Activated CD8-positive, alpha-beta memory T cell treated with anti-CD3 and anti-CD28 coated beads, Interleukin-2, amount 10 ng/mL, durations not matched to agents 7 days and 5 days (primary cell): ENCODE results near the gene LAMC3. TPM values are rescaled to one million over a fixed set of nuclear protein-coding genes. Genes with fewer than 3 reads are reported as not detected.

Source experiments
- ATAC-seq: fragments of 150-1000 bp; cut with Tn5 transposase; one replicate; pipeline ENCODE4 v1.10.0; 2021; ENCODE audit warnings: moderate library complexity
- CTCF ChIA-PET: fragments of 350-600 bp; sonication (Branson Sonifier 250); formaldehyde crosslinking; loops from one replicate; lab custom pipeline; 2021; ENCODE audit warnings: antibody characterized with exemption; lab: Charles Lee
- DNase-seq: peaks from one replicate; pipeline ENCODE4 v3.0.0-alpha.2; 2020
- H3K27ac Mint-ChIP-seq: one replicate; pipeline ENCODE4 v1.8.0; 2021; ENCODE audit warnings: mild to moderate bottlenecking, mixed read lengths
- H3K27me3 Mint-ChIP-seq: one replicate; pipeline ENCODE4 v1.8.0; 2021; ENCODE audit warnings: mixed read lengths
- H3K36me3 Mint-ChIP-seq: one replicate; pipeline ENCODE4 v1.8.0; 2021; ENCODE audit warnings: mild to moderate bottlenecking, mixed read lengths
- H3K4me1 Mint-ChIP-seq: one replicate; pipeline ENCODE4 v1.8.0; 2021; ENCODE audit warnings: mixed read lengths
- H3K4me3 Mint-ChIP-seq: one replicate; pipeline ENCODE4 v1.8.0; 2021; ENCODE audit warnings: mild to moderate bottlenecking, moderate library complexity, mixed read lengths
- H3K9me3 Mint-ChIP-seq: one replicate; pipeline ENCODE4 v1.8.0; 2022; ENCODE audit warnings: low read depth, mixed read lengths
- total RNA-seq, 2 experiments: library from RNA; stranded (reverse); gene quantifications; one replicate each; pipeline ENCODE4 v1.2.3, GENCODE V29; 2021

Gene LAMC3
- under 1 TPM in 1 of 2 experiments, not detected in 1; 0.06 TPM for total RNA-seq

- Mint-ChIP-seq H3K4me3 (no peak within 1 kb of the TSS), H3K9me3 (no peaks in the 10 kb centered on the region), H3K27me3 (peaks cover 40% of the 10 kb centered on the region), H3K4me1 (no peaks in the 10 kb centered on the region), H3K27ac (no peak within 1 kb of the TSS), H3K36me3 (no peaks in the 10 kb centered on the region)
- CTCF ChIA-PET, result no interaction called here
- DNase-seq (no peak), ATAC-seq (no peak)
These were observed at the start of gene LAMC3 for GRCh38 chr9:131008909-131009618. Gene LAMC3, plus strand, starts transcription at chr9:131009174. Its CDS starts 41 bp downstream, at chr9:131009215.

GRCh38 chr9:130959809-130960334 is 49.1 kb upstream of the LAMC3 start:
- no peaks in the 10 kb centered on the region for H3K27me3 Mint-ChIP-seq
- no peak overlapping the region for H3K4me3 Mint-ChIP-seq
- H3K9me3 Mint-ChIP-seq, result peaks cover 5% of the 10 kb centered on the region
- H3K36me3 Mint-ChIP-seq, result peaks cover 3% of the 10 kb centered on the region
- no peak for ATAC-seq
- no peak for DNase-seq
- H3K4me1 Mint-ChIP-seq, result no peaks in the 10 kb centered on the region
- no peak overlapping the region for H3K27ac Mint-ChIP-seq
- CTCF ChIA-PET, result no interaction called here

- CTCF ChIA-PET, result no interaction called here
- H3K36me3 Mint-ChIP-seq, result peaks cover 3% of the 10 kb centered on the region
- H3K27ac Mint-ChIP-seq, result no peak overlapping the region
- no peaks in the 10 kb centered on the region for H3K4me1 Mint-ChIP-seq
- H3K4me3 Mint-ChIP-seq, result no peak overlapping the region
- no peak for DNase-seq
- no peak for ATAC-seq
- peaks cover 5% of the 10 kb centered on the region for H3K9me3 Mint-ChIP-seq
- H3K27me3 Mint-ChIP-seq, result peaks cover 3% of the 10 kb centered on the region
These were observed 48.2 kb upstream of the LAMC3 start for GRCh38 chr9:130960522-130961378.

GRCh38 chr9:130961511-130962300 is 47.3 kb upstream of the LAMC3 start:
- ATAC-seq (no peak), DNase-seq (no peak)
- H3K4me1 Mint-ChIP-seq, result no peaks in the 10 kb centered on the region
- H3K36me3 Mint-ChIP-seq, result peaks cover 3% of the 10 kb centered on the region
- H3K27ac Mint-ChIP-seq, result no peak overlapping the region
- peaks cover 5% of the 10 kb centered on the region for H3K9me3 Mint-ChIP-seq
- CTCF ChIA-PET, result no interaction called here
- H3K27me3 Mint-ChIP-seq, result peaks cover 3% of the 10 kb centered on the region
- H3K4me3 Mint-ChIP-seq, result no peak overlapping the region

- DNase-seq (no peak), ATAC-seq (no peak)
- Mint-ChIP-seq H3K27me3 (peaks cover 3% of the 10 kb centered on the region), H3K4me1 (no peaks in the 10 kb centered on the region), H3K36me3 (peaks cover 3% of the 10 kb centered on the region), H3K4me3 (no peak overlapping the region), H3K27ac (no peak overlapping the region), H3K9me3 (peaks cover 5% of the 10 kb centered on the region)
- CTCF ChIA-PET, result no interaction called here
These were observed 46.3 kb upstream of the LAMC3 start for GRCh38 chr9:130962418-130963316.

GRCh38 chr9:130963337-130963908 is 45.6 kb upstream of the LAMC3 start:
- Mint-ChIP-seq H3K27ac (no peak overlapping the region), H3K27me3 (peaks cover 3% of the 10 kb centered on the region), H3K36me3 (peaks cover 3% of the 10 kb centered on the region), H3K4me1 (no peaks in the 10 kb centered on the region), H3K4me3 (no peak overlapping the region), H3K9me3 (peaks cover 5% of the 10 kb centered on the region)
- ATAC-seq (no peak), DNase-seq (no peak)
- CTCF ChIA-PET, result no interaction called here

GRCh38 chr9:130963916-130964315 is 45.1 kb upstream of the LAMC3 start:
- peaks cover 3% of the 10 kb centered on the region for H3K27me3 Mint-ChIP-seq
- H3K9me3 Mint-ChIP-seq, result peaks cover under 1% of the 10 kb centered on the region
- no peaks in the 10 kb centered on the region for H3K4me1 Mint-ChIP-seq
- no peak overlapping the region for H3K4me3 Mint-ChIP-seq
- CTCF ChIA-PET, result no interaction called here
- ATAC-seq (no peak), DNase-seq (no peak)
- no peak overlapping the region for H3K27ac Mint-ChIP-seq
- H3K36me3 Mint-ChIP-seq, result peaks cover under 1% of the 10 kb centered on the region

GRCh38 chr9:130965680-130966079 is 43.3 kb upstream of the LAMC3 start:
- Mint-ChIP-seq H3K4me1 (no peaks in the 10 kb centered on the region), H3K27ac (no peak overlapping the region), H3K4me3 (no peak overlapping the region), H3K36me3 (no peaks in the 10 kb centered on the region), H3K9me3 (no peaks in the 10 kb centered on the region), H3K27me3 (peaks cover 3% of the 10 kb centered on the region)
- no peak for DNase-seq
- no peak for ATAC-seq
- CTCF ChIA-PET, result interaction anchor here (1.2 to 1.4 kb wide), 2 partner anchors 81 to 282 kb away, joined by 3 to 4 read pairs; no protein-coding TSS in a partner anchor

GRCh38 chr9:130970052-130970451 is 38.9 kb upstream of the LAMC3 start:
- no peaks in the 10 kb centered on the region for H3K4me1 Mint-ChIP-seq
- no peaks in the 10 kb centered on the region for H3K36me3 Mint-ChIP-seq
- ATAC-seq (no peak), DNase-seq (no peak)
- H3K4me3 Mint-ChIP-seq, result no peak overlapping the region
- no peaks in the 10 kb centered on the region for H3K9me3 Mint-ChIP-seq
- H3K27me3 Mint-ChIP-seq, result peaks cover 3% of the 10 kb centered on the region
- CTCF ChIA-PET, result no interaction called here
- H3K27ac Mint-ChIP-seq, result no peak overlapping the region

- no peaks in the 10 kb centered on the region for H3K27me3 Mint-ChIP-seq
- CTCF ChIA-PET, result no interaction called here
These were observed 38.1 kb upstream of the LAMC3 start for GRCh38 chr9:130970855-130971254.

GRCh38 chr9:130971294-130971849 is 37.6 kb upstream of the LAMC3 start:
- Mint-ChIP-seq H3K27ac (no peak overlapping the region), H3K4me1 (no peaks in the 10 kb centered on the region), H3K27me3 (no peaks in the 10 kb centered on the region), H3K4me3 (no peak overlapping the region), H3K9me3 (no peaks in the 10 kb centered on the region), H3K36me3 (no peaks in the 10 kb centered on the region)
- CTCF ChIA-PET, result no interaction called here
- DNase-seq, result no peak
- no peak for ATAC-seq

More at GRCh38 chr9:130970855-130971254, 38.1 kb upstream of the LAMC3 start:
- Mint-ChIP-seq H3K4me1 (no peaks in the 10 kb centered on the region), H3K9me3 (no peaks in the 10 kb centered on the region), H3K36me3 (no peaks in the 10 kb centered on the region), H3K4me3 (no peak overlapping the region), H3K27ac (no peak overlapping the region)
- DNase-seq (no peak), ATAC-seq (no peak)
